HG03378 (cell line): ENCODE measurements around the gene NMUR1.

Source experiments
- ATAC-seq: cut with Tn5 transposase; IDR thresholded peaks from one replicate; pipeline ENCODE4 v1.9.1; 2021; ENCODE audit warnings: mild to moderate bottlenecking, moderate library complexity; ENCODE audit not compliant: unreplicated experiment

NMUR1 gene

DNA sequence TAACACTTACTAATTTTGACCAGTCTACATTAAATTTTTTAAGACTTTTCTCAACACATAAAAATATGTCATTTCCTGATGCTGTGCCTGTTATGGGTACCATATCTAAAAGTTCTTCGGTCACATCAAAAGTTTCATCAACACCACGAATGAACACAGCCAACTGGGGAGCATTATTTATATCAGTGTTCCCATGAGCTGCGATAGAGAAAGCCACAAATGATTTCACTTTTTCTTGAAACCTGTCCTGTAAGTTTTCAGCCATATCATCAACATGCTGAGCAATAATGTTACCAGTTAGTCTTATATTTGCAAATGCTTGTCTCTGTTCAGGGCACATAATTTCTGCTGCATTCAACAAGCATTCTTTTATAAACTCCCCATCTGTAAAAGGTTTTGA lies 35.6 kb downstream of the NMUR1 start:
- no peak for ATAC-seq

DNA sequence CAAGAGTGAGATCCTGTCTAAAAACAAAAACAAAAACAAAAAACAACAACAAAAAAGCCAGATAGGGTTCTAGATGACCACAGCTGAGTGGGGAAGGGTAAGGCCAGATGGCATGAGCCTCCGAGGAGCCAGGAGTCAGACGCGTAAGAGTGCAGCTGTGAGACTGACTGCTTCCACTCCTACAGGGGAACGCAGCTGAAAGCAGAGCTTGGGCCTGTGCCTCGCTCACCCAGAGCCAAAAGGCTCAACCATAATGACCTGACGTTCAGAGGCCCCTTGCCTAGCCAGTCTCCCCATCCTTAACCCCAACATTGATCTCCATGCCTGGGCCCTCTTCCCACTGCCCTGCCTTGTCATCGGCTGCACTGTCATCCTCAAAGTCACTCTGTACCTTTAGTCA lies 39.4 kb downstream of the NMUR1 start:
- ATAC-seq, result no peak

DNA sequence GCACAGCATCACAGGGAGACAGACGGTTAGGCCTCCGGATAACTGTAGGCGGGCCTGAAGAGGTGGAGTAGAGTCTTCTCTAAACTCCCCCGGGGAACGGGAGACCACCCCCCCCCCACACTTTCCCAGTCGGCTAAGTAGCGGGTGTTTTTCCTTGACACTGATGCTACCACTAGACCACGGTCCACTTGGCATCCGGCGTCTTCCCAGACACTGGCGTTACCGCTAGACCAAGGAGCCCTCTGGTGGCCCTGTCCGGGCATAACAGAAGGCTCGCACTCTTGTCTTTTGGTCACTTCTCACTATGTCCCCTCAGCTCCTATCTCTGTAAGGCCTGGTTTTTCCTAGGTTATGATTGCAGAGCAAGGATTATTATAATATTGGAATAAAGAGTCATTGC lies 40.3 kb downstream of the NMUR1 start:
- no peak for ATAC-seq

DNA sequence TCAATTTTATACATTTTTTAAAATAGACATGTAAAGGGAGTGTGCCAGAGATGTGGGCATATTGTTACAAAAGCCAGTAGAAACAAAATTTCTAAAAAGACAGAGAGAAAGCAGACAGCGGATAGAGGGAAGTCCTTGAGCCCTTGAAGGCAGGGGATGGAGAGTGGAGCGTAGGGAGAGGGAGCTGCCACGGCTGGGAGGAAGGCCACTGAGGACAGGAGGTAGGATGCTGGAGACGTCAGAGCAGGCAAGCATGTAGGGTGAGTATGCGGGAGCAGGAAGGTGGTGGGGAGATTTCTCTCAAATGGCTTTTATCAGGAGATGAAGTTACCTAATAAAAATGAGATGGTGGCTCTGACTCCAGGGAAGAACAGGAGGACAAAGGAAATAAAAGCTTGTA lies 41.9 kb downstream of the NMUR1 start:
- no peak for ATAC-seq

DNA sequence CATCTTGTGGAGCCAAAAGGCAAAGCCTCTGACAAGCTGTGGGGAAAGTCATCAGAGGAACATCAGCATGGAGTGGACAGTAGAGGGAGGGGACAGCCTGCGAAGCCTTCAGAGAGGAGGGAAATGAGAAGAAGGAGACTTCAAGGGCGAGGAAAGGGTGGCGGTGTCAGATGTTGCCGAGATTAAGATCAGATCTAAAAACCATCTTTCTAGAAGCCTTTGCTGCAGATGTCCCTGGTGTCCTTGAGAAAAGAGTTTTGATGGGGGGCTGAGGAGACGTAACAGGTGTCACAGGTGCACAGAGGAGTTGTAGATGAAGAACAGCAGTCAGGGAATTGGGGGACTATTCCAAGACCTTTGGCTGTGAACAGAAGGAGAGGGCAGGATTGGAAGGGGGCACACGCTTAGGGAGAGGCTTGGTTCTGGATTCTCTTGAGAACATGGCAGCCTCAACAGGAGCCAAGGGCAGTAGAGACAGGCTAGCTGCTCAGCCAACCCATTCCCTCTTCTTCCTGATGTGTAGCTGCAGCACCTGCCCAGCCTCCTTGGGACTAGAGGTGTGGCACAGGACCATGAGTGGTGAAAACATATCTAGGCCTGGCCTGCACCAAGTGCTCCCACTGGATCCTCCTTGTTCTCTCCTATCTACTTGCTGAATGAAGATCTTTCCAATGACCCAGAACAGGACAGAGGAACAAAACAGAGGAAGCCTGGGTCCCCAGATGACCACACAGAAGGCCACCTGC lies 43.2 kb downstream of the NMUR1 start:
- ATAC-seq, result no peak

DNA sequence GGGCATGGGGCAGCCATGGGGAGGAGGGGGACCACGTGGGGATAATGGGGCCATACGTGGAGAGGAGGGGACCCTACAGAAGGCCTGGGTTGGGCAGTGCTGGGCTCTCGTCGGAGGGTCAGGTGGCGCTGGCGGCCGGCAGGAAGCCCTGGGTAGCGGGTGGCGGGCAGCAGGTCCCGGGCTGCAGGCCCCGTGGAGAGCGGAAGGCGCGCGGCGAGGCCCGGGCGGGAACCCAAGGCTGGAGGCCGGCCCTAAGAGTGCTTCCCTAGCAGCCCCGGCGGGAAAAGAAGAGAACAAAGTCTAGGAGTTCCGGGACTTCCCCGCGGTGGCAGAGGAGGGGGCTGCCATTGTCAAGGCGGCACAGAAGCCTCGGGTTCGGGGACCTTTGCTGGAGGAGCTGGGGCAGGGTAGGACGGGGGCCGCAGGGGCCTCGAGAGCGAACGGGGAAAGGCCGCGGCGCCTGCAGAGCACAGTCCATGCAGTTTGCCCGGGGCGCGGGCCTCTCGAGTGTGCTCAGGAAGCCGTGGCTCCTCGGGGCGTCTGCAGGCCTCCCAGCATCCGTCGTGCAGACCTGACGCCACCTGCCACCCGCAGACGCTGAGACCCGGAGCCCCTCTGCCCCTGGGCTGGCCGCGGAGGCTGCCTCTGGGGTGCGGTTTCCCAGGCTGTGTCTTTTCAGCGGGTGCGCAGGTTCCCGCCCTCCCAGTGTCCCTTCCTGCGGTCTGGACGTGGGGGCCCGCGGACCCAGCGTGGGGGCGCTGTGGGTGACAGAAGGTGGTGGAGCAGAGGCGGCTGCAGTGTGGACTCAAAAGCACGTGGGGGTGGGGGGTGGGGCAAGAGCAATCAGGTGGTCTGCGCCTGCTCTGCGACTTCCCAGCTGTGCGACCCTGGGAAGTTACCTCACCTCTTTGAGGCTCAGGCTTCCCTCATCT lies 46.6 kb downstream of the NMUR1 start:
- ATAC-seq, result no peak

DNA sequence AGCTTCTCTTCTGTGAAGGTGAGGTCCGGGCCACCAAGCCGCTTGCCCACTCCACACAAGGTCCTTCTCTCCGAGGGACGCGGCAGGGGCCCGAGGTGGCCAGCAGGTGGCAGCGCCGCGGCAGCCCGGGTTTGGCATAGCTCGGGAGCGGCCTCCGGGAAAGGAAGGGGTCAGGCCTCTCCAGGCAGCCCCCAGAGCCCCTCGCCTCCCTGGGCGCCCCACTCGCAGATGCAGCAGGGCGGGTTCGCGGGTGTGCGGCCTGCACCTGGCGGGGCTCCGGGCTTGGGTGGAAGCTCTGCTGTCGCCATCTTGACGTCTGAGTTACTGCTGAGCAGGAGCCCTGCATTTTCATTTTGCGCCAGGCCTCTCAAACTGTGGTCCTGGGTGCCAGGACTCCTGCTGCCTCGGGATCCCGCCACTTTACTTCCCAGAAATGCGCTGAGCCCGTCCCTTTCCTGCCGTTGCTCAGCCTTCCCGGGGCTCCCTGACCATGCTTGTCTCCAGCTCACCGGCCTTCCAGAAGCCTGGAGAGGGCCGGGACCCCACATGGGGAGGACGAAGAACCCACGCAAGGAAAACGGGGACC lies 47.3 kb downstream of the NMUR1 start:
- ATAC-seq, result no peak

DNA sequence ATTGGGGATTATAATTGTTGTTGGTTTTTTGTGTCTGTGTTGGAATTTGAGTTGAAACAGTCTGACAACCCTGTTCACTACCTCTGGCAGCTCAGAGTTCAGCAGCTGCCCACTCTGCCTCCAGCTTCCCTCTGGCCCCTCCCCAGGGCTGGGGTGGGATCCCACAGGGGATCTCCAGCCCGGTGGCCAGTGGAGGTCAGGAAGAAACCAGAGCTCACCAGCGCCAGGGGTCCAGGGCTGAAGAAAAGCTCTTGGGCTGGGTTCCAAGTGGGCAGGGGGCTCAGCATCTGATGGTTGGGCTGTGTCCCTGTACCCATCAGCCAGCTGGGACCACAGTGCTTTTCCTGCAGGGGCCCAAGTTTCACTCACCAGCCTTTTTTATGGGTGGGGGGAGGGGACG lies 49.5 kb downstream of the NMUR1 start:
- no peak for ATAC-seq

DNA sequence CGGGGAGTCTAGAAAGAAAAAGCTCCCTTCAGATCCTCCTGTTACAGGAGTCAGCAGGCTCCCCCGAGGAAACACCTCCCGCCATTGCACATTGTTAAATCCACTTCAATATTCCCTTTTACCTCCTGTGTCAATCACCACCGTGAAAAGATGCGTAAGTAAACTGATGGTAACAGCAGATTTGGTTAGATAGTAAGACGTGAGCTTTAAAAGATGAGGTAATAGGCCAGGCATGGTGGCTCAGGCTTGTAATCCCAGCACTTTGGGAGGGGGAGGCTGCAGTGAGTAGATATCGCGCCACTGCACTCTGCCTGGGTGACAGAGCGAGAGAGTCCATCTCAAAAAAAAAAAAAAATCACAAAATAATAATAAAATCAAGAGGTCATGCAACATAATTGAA lies 50.8 kb downstream of the NMUR1 start:
- ATAC-seq, result no peak

DNA sequence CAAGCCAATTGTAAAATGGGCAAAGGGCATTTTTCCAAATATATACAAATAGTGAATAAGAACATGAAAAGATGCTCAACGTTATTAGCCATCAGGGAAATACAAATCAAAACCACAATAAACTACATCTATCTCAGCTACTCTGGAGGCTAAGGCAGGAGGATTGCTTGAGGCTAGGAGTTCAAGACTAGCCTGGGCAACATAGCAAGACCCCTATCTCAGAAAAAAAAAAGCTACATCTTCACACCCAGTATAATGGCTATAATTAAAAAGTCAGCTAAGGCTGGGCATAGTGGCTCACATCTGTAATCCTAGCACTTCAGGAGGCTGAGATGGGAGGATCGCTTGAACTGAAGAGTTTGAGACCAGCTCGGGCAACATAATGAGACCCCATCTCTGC lies 53.3 kb downstream of the NMUR1 start:
- ATAC-seq, result no peak

DNA sequence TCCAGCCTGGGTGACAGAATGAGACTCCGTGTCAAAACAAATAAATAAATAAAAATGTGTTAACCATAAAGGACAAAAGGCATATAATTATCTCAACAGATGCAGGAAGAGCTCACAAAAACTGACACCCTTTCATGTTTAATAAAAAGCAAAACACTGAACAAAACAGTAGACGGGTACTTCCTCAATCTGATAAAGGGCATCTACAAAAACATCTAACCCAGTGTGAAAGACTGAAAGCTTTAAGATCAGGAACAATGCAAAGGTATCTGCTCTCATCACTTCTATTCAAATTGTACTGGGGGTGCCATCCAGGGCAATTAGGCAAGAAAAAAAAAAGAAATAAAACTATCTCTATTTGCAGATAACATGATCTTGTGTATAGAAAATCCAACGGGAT lies 54.3 kb downstream of the NMUR1 start:
- ATAC-seq, result no peak
